GM23338 (cell line): Measurements from ENCODE around the gene DMD. TPM values are rescaled to one million over a fixed set of nuclear protein-coding genes. Genes with fewer than 3 reads are reported as not detected.

Source experiments
- ATAC-seq: fragments of 200-7000 bp; cut with Tn5 transposase; 3 replicates; pipeline ENCODE4 v1.9.1; 2020
- DNase-seq: peaks from one replicate; pipeline ENCODE4 v3.0.0-alpha.2; 2015; ENCODE audit warnings: low spot score
- H2AFZ ChIP-seq: fragments of 200-600 bp; sonication (generic); 2 replicates; pipeline ENCODE4 v1.8.0; 2016; ENCODE audit warnings: antibody characterized with exemption, mild to moderate bottlenecking, moderate library complexity
- H3F3A ChIP-seq: fragments of 200-600 bp; sonication (generic); replicated peaks from 2 replicates; pipeline ENCODE4 v1.8.0; 2017; ENCODE audit warnings: antibody characterized with exemption, mixed run types, low read depth
- H3K27ac ChIP-seq: fragments of 200-600 bp; sonication (generic); 2 replicates; pipeline ENCODE4 v1.6.1; 2016; ENCODE audit warnings: low read depth
- H3K27me3 ChIP-seq: fragments of 200-600 bp; sonication (generic); 2 replicates; pipeline ENCODE4 v1.8.0; 2016; ENCODE audit warnings: mild to moderate bottlenecking, mixed run types, moderate library complexity; ENCODE audit not compliant: insufficient read depth
- H3K36me3 ChIP-seq: fragments of 200-600 bp; sonication (generic); 2 replicates; pipeline ENCODE4 v1.8.0; 2016; ENCODE audit warnings: mild to moderate bottlenecking; ENCODE audit not compliant: insufficient read depth
- H3K4me1 ChIP-seq: fragments of 200-600 bp; sonication (generic); 2 replicates; pipeline ENCODE4 v1.8.0; 2016; ENCODE audit warnings: mild to moderate bottlenecking, moderate library complexity; ENCODE audit not compliant: insufficient read depth
- H3K4me2 ChIP-seq: fragments of 200-600 bp; sonication (generic); 2 replicates; pipeline ENCODE4 v1.7.1; 2017; ENCODE audit warnings: mixed run types
- H3K4me3 ChIP-seq: fragments of 200-600 bp; sonication (generic); 2 replicates; pipeline ENCODE4 v1.6.1; 2016; ENCODE audit warnings: mixed run types
- H3K79me2 ChIP-seq: fragments of 200-600 bp; sonication (generic); replicated peaks from 2 replicates; pipeline ENCODE4 v1.8.0; 2017; ENCODE audit warnings: mild to moderate bottlenecking; ENCODE audit not compliant: insufficient read depth
- H3K9me2 ChIP-seq: fragments of 200-600 bp; sonication (generic); 2 replicates; pipeline ENCODE4 v1.8.0; 2017; ENCODE audit not compliant: insufficient read depth
- H4K20me1 ChIP-seq: fragments of 200-600 bp; sonication (generic); replicated peaks from 2 replicates; pipeline ENCODE4 v1.8.0; 2017; ENCODE audit warnings: mild to moderate bottlenecking; ENCODE audit not compliant: insufficient read depth
- H3K27ac Mint-ChIP-seq: 2 replicates; pipeline ENCODE4 v1.8.0; 2020; ENCODE audit warnings: inconsistent platforms, mild to moderate bottlenecking, moderate library complexity, mixed read lengths
- H3K27me3 Mint-ChIP-seq: 3 replicates; pipeline ENCODE4 v1.8.0; 2022; ENCODE audit warnings: low read depth, mild to moderate bottlenecking, moderate library complexity, mixed read lengths, inconsistent platforms; ENCODE audit not compliant: insufficient read depth, poor library complexity
- H3K36me3 Mint-ChIP-seq: 3 replicates; pipeline ENCODE4 v1.8.0; 2021; ENCODE audit warnings: low read depth, mild to moderate bottlenecking, inconsistent platforms, moderate library complexity, mixed read lengths
- H3K4me1 Mint-ChIP-seq: 3 replicates; pipeline ENCODE4 v1.8.0; 2020; ENCODE audit warnings: mild to moderate bottlenecking, inconsistent platforms, mixed read lengths
- H3K4me3 Mint-ChIP-seq: 3 replicates; pipeline ENCODE4 v1.8.0; 2021; ENCODE audit warnings: moderate library complexity, mild to moderate bottlenecking, inconsistent platforms, mixed read lengths
- H3K9me3 Mint-ChIP-seq: 3 replicates; pipeline ENCODE4 v1.8.0; 2020; ENCODE audit warnings: moderate library complexity, mild to moderate bottlenecking, inconsistent platforms, mixed read lengths
- CREB1 ChIP-seq: fragments of 250-450 bp; sonication (Bioruptor Pico); IDR thresholded peaks from 2 replicates; pipeline ENCODE4 v1.5.0; 2020; ENCODE audit warnings: low read depth, mild to moderate bottlenecking, moderate library complexity
- EZH2 ChIP-seq: fragments of 200-600 bp; sonication (generic); IDR thresholded peaks from one replicate; pipeline ENCODE4 v1.8.0; 2017; ENCODE audit warnings: antibody characterized with exemption, mild to moderate bottlenecking, low read depth; ENCODE audit not compliant: unreplicated experiment
- EZH2phosphoT487 ChIP-seq: fragments of 200-600 bp; sonication (generic); IDR thresholded peaks from one replicate; pipeline ENCODE4 v1.8.1; 2018; ENCODE audit warnings: antibody characterized with exemption; ENCODE audit not compliant: unreplicated experiment
- JUNB ChIP-seq: IDR thresholded peaks from one replicate; pipeline ENCODE4 v1.6.1; 2016; ENCODE audit warnings: antibody characterized with exemption; ENCODE audit not compliant: unreplicated experiment
- NANOG ChIP-seq: IDR thresholded peaks from 2 replicates; pipeline ENCODE4 v1.6.1; 2016; ENCODE audit warnings: antibody characterized with exemption, borderline replicate concordance
- POLR2AphosphoS5 ChIP-seq: IDR thresholded peaks from 2 replicates; pipeline ENCODE4 v1.6.1; 2016; ENCODE audit warnings: antibody characterized with exemption, low read depth
- STAT1 ChIP-seq: IDR thresholded peaks from one replicate; pipeline ENCODE4 v1.6.1; 2016; ENCODE audit warnings: antibody characterized with exemption; ENCODE audit not compliant: unreplicated experiment
- ZNF114 ChIP-seq: fragments of 250-450 bp; sonication (Bioruptor Pico); IDR thresholded peaks from 2 replicates; pipeline ENCODE4 v1.5.0; 2020; ENCODE audit warnings: mild to moderate bottlenecking, moderate library complexity
- ZNF331 ChIP-seq: fragments of 250-450 bp; sonication (Bioruptor Pico); IDR thresholded peaks from 2 replicates; pipeline ENCODE4 v1.5.0; 2020; ENCODE audit warnings: low read depth, mild to moderate bottlenecking, moderate library complexity
- polyA plus RNA-seq: library from polyadenylated mRNA; unstranded; fragments of >200 nt; fragmentation: Nextera tagmentation; extraction: Ambion mirVana; gene quantifications from 2 replicates; pipeline ENCODE4 v1.2.1, GENCODE V29; 2016
- total RNA-seq: library from RNA; depleted of rRNA; stranded (reverse); fragments of >200 nt; shearing (Covaris generic); gene quantifications from 2 replicates; pipeline ENCODE4 v1.2.3, GENCODE V29; 2014
- TF ChIP-seq, protein P1 (sequence below): IDR thresholded peaks from one replicate; pipeline ENCODE4 v1.6.1; 2018; ENCODE audit warnings: antibody characterized with exemption; ENCODE audit not compliant: unreplicated experiment
- TF ChIP-seq, protein P2 (sequence below): IDR thresholded peaks from 2 replicates; pipeline ENCODE4 v1.6.1; 2016; ENCODE audit warnings: antibody characterized with exemption
- TF ChIP-seq, protein P3 (sequence below): fragments of 250-450 bp; sonication (Bioruptor Pico); IDR thresholded peaks from 2 replicates; pipeline ENCODE4 v1.5.0; 2020; ENCODE audit warnings: mild to moderate bottlenecking, moderate library complexity
- TF ChIP-seq, protein P4 (sequence below), 2 experiments: fragments of 200-600 bp in 1 of 2; sonication (generic) in 1 of 2; conservative IDR thresholded peaks; 2 replicates each; pipeline versions ENCODE4 v1.5.1 to v1.6.1; 2016 to 2017; ENCODE audit warnings: antibody characterized with exemption in 2 of 2, low read depth in 2 of 2, mild to moderate bottlenecking in 2 of 2, moderate library complexity in 1 of 2

The DMD gene
- total and polyA plus RNA-seq, 2 experiments from 2014 or later, result 4.5 to 7.6 TPM

DNA sequence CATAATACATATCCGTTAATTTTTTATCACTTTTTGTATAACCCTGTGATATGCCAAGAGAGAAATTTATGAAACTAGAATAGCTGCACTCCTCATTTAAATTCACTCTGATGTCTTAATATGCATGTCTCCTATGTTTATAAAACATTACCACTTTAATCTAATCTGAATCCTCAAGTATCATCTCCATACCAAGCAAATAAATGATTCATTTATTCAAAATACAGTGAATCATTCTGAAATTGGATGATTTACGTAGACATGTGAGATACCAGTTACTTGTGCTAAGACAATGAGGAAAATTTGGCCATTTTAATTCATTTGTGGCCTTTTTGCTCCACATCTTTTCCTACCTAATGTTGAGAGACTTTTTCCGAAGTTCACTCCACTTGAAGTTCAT, 1704.4 kb downstream of the DMD start:
- Histone ChIP-seq H3K4me1 (peaks cover 3% of the 10 kb centered on the region; the same call in 1 of the 2 replicates), H3K9me2 (no peaks in the 10 kb centered on the region), H3F3A (no peaks in the 10 kb centered on the region), H3K4me2 (no peak overlapping the region), H3K27me3 (no peaks in the 10 kb centered on the region), H3K27ac (no peak overlapping the region), H4K20me1 (no peaks in the 10 kb centered on the region), H3K36me3 (no peaks in the 10 kb centered on the region), H2AFZ (no peak overlapping the region), H3K4me3 (no peak overlapping the region), H3K79me2 (no peaks in the 10 kb centered on the region)
- no peak overlapping the region for H3K4me3 Mint-ChIP-seq
- H3K27me3 Mint-ChIP-seq, result no peaks in the 10 kb centered on the region
- TF ChIP-seq STAT1 (no peak), EZH2phosphoT487 (no peak), ZNF331 (CRISPR knock-in tag) (no peak), JUNB (no peak), ZNF114 (CRISPR knock-in tag) (no peak), POLR2AphosphoS5 (no peak), CREB1 (CRISPR knock-in tag) (no peak), EZH2 (no peak), NANOG (no peak)
- TF ChIP-seq, protein P1, sequence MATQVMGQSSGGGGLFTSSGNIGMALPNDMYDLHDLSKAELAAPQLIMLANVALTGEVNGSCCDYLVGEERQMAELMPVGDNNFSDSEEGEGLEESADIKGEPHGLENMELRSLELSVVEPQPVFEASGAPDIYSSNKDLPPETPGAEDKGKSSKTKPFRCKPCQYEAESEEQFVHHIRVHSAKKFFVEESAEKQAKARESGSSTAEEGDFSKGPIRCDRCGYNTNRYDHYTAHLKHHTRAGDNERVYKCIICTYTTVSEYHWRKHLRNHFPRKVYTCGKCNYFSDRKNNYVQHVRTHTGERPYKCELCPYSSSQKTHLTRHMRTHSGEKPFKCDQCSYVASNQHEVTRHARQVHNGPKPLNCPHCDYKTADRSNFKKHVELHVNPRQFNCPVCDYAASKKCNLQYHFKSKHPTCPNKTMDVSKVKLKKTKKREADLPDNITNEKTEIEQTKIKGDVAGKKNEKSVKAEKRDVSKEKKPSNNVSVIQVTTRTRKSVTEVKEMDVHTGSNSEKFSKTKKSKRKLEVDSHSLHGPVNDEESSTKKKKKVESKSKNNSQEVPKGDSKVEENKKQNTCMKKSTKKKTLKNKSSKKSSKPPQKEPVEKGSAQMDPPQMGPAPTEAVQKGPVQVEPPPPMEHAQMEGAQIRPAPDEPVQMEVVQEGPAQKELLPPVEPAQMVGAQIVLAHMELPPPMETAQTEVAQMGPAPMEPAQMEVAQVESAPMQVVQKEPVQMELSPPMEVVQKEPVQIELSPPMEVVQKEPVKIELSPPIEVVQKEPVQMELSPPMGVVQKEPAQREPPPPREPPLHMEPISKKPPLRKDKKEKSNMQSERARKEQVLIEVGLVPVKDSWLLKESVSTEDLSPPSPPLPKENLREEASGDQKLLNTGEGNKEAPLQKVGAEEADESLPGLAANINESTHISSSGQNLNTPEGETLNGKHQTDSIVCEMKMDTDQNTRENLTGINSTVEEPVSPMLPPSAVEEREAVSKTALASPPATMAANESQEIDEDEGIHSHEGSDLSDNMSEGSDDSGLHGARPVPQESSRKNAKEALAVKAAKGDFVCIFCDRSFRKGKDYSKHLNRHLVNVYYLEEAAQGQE, result no peak
- TF ChIP-seq, protein P2, sequence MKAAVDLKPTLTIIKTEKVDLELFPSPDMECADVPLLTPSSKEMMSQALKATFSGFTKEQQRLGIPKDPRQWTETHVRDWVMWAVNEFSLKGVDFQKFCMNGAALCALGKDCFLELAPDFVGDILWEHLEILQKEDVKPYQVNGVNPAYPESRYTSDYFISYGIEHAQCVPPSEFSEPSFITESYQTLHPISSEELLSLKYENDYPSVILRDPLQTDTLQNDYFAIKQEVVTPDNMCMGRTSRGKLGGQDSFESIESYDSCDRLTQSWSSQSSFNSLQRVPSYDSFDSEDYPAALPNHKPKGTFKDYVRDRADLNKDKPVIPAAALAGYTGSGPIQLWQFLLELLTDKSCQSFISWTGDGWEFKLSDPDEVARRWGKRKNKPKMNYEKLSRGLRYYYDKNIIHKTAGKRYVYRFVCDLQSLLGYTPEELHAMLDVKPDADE, result no peak
- TF ChIP-seq, protein P3, sequence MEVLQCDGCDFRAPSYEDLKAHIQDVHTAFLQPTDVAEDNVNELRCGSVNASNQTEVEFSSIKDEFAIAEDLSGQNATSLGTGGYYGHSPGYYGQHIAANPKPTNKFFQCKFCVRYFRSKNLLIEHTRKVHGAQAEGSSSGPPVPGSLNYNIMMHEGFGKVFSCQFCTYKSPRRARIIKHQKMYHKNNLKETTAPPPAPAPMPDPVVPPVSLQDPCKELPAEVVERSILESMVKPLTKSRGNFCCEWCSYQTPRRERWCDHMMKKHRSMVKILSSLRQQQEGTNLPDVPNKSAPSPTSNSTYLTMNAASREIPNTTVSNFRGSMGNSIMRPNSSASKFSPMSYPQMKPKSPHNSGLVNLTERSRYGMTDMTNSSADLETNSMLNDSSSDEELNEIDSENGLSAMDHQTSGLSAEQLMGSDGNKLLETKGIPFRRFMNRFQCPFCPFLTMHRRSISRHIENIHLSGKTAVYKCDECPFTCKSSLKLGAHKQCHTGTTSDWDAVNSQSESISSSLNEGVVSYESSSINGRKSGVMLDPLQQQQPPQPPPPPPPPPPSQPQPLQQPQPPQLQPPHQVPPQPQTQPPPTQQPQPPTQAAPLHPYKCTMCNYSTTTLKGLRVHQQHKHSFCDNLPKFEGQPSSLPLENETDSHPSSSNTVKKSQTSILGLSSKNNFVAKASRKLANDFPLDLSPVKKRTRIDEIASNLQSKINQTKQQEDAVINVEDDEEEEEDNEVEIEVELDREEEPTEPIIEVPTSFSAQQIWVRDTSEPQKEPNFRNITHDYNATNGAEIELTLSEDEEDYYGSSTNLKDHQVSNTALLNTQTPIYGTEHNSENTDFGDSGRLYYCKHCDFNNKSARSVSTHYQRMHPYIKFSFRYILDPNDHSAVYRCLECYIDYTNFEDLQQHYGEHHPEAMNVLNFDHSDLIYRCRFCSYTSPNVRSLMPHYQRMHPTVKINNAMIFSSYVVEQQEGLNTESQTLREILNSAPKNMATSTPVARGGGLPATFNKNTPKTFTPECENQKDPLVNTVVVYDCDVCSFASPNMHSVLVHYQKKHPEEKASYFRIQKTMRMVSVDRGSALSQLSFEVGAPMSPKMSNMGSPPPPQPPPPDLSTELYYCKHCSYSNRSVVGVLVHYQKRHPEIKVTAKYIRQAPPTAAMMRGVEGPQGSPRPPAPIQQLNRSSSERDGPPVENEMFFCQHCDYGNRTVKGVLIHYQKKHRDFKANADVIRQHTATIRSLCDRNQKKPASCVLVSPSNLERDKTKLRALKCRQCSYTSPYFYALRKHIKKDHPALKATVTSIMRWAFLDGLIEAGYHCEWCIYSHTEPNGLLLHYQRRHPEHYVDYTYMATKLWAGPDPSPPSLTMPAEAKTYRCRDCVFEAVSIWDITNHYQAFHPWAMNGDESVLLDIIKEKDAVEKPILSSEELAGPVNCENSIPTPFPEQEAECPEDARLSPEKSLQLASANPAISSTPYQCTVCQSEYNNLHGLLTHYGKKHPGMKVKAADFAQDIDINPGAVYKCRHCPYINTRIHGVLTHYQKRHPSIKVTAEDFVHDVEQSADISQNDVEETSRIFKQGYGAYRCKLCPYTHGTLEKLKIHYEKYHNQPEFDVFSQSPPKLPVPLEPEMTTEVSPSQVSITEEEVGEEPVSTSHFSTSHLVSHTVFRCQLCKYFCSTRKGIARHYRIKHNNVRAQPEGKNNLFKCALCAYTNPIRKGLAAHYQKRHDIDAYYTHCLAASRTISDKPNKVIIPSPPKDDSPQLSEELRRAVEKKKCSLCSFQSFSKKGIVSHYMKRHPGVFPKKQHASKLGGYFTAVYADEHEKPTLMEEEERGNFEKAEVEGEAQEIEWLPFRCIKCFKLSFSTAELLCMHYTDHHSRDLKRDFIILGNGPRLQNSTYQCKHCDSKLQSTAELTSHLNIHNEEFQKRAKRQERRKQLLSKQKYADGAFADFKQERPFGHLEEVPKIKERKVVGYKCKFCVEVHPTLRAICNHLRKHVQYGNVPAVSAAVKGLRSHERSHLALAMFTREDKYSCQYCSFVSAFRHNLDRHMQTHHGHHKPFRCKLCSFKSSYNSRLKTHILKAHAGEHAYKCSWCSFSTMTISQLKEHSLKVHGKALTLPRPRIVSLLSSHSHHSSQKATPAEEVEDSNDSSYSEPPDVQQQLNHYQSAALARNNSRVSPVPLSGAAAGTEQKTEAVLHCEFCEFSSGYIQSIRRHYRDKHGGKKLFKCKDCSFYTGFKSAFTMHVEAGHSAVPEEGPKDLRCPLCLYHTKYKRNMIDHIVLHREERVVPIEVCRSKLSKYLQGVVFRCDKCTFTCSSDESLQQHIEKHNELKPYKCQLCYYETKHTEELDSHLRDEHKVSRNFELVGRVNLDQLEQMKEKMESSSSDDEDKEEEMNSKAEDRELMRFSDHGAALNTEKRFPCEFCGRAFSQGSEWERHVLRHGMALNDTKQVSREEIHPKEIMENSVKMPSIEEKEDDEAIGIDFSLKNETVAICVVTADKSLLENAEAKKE, result no peak
- TF ChIP-seq, protein P4, sequence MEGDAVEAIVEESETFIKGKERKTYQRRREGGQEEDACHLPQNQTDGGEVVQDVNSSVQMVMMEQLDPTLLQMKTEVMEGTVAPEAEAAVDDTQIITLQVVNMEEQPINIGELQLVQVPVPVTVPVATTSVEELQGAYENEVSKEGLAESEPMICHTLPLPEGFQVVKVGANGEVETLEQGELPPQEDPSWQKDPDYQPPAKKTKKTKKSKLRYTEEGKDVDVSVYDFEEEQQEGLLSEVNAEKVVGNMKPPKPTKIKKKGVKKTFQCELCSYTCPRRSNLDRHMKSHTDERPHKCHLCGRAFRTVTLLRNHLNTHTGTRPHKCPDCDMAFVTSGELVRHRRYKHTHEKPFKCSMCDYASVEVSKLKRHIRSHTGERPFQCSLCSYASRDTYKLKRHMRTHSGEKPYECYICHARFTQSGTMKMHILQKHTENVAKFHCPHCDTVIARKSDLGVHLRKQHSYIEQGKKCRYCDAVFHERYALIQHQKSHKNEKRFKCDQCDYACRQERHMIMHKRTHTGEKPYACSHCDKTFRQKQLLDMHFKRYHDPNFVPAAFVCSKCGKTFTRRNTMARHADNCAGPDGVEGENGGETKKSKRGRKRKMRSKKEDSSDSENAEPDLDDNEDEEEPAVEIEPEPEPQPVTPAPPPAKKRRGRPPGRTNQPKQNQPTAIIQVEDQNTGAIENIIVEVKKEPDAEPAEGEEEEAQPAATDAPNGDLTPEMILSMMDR (conservative IDR thresholded peaks at IDR 0.05; ENCODE audit: low read depth in 2 of 2), result no peak
- DNase-seq (no peak), ATAC-seq (no peak)
- H3K36me3 Mint-ChIP-seq, result no peaks in the 10 kb centered on the region
- no peaks in the 10 kb centered on the region for H3K9me3 Mint-ChIP-seq
- H3K27ac Mint-ChIP-seq, result no peak overlapping the region
- peaks cover 5% of the 10 kb centered on the region; the same call in 2 of the 3 replicates for H3K4me1 Mint-ChIP-seq
